Natural killer cell treated with Interleukin-12 subunit alpha and Interleukin-12 subunit beta and Interleukin-15 and Interleukin-18, amount 100 ng/mL, for 72 hours (primary cell): ENCODE results near the gene INTS7. TPM values are rescaled to one million over a fixed set of nuclear protein-coding genes. Genes with fewer than 3 reads are reported as not detected.
"Not testable (repeated sequence)": the region's sequence is repeated elsewhere in the genome, so short reads cannot be mapped to it uniquely, and the experiment has no call there.

Experiments
- ATAC-seq, 2 donors: fragments of 150-1000 bp; cut with Tn5 transposase in 1 of 2; sonication (Bioruptor Pico), chemical (Tn5 transposase) in 1 of 2; 2 replicates each; pipeline ENCODE4 v1.10.0; 2021
- DNase-seq: peaks from one replicate; pipeline ENCODE4 v3.0.0; 2022; ENCODE audit warnings: low spot score
- H3K27ac Mint-ChIP-seq, 2 donors: 1 replicate in 1 of 2; 2 replicates in 1 of 2; pipeline ENCODE4 v1.8.0; 2022; ENCODE audit warnings: mixed read lengths in 2 of 2, mild to moderate bottlenecking in 1 of 2, moderate library complexity in 1 of 2
- H3K27me3 Mint-ChIP-seq, 2 donors: 1 replicate in 1 of 2; 2 replicates in 1 of 2; pipeline ENCODE4 v1.8.0; 2022; ENCODE audit warnings: mixed read lengths in 2 of 2
- H3K36me3 Mint-ChIP-seq: one replicate; pipeline ENCODE4 v1.8.0; 2022; ENCODE audit warnings: mixed read lengths
- H3K4me1 Mint-ChIP-seq, 2 donors: 1 replicate in 1 of 2; 2 replicates in 1 of 2; pipeline ENCODE4 v1.8.0; 2022; ENCODE audit warnings: low read depth in 2 of 2, mixed read lengths in 2 of 2, mild to moderate bottlenecking in 1 of 2
- H3K4me3 Mint-ChIP-seq: one replicate; pipeline ENCODE4 v1.8.0; 2022; ENCODE audit warnings: mixed read lengths
- H3K9me3 Mint-ChIP-seq: 2 replicates; pipeline ENCODE4 v1.8.0; 2022; ENCODE audit warnings: mixed read lengths
- total RNA-seq, 2 donors: library from RNA; stranded (reverse); gene quantifications; one replicate each; pipeline ENCODE4 v1.2.3, GENCODE V29; 2022

Gene INTS7
- total RNA-seq, 2 donors from 2014 or later: 32.9 to 41.8 TPM

GRCh38 chr1:211928993-211929637 is 106.2 kb downstream of the INTS7 start:
- peaks cover 25 to 33% of the 10 kb centered on the region in 2 donors for H3K4me1 Mint-ChIP-seq
- H3K9me3 Mint-ChIP-seq: no peaks in the 10 kb centered on the region
- ATAC-seq: peak; percentile 53 to 56
- H3K36me3 Mint-ChIP-seq: no peaks in the 10 kb centered on the region
- no peak for DNase-seq
- H3K27me3 Mint-ChIP-seq: peaks cover 0 to 14% of the 10 kb centered on the region in 2 donors
- peak overlapping the region; percentile 15 for H3K4me3 Mint-ChIP-seq
- peak overlapping the region; percentile 79 to 82 for H3K27ac Mint-ChIP-seq

GRCh38 chr1:211928290-211928801 is 107.0 kb downstream of the INTS7 start:
- Mint-ChIP-seq H3K4me1 (peaks cover 17 to 26% of the 10 kb centered on the region in 2 donors), H3K27ac (no peak overlapping the region), H3K36me3 (no peaks in the 10 kb centered on the region), H3K9me3 (no peaks in the 10 kb centered on the region), H3K27me3 (peaks cover 0 to 14% of the 10 kb centered on the region in 2 donors), H3K4me3 (no peak overlapping the region)
- ATAC-seq (peak in 1 of 2 donors; percentile 51), DNase-seq (no peak)

GRCh38 chr1:211925016-211925415 is 110.3 kb downstream of the INTS7 start:
- Mint-ChIP-seq H3K36me3 (no peaks in the 10 kb centered on the region), H3K27me3 (peaks cover 0 to 6% of the 10 kb centered on the region in 2 donors), H3K4me1 (peaks cover 5 to 8% of the 10 kb centered on the region in 2 donors), H3K27ac (no peak overlapping the region), H3K4me3 (no peak overlapping the region), H3K9me3 (no peaks in the 10 kb centered on the region)
- DNase-seq (no peak), ATAC-seq (peak in 1 of 2 donors; percentile 31)

- H3K4me1 Mint-ChIP-seq: peaks cover 3 to 6% of the 10 kb centered on the region in 2 donors
- no peaks in the 10 kb centered on the region for H3K36me3 Mint-ChIP-seq
- H3K27me3 Mint-ChIP-seq: peaks cover 0 to 7% of the 10 kb centered on the region in 2 donors
- no peak overlapping the region for H3K4me3 Mint-ChIP-seq
- DNase-seq: no peak
- no peak for ATAC-seq
- H3K27ac Mint-ChIP-seq: peak overlapping the region in 1 of 2 donors; percentile 48
- no peaks in the 10 kb centered on the region for H3K9me3 Mint-ChIP-seq
Observed at GRCh38 chr1:211924256-211924655, 111.1 kb downstream of the INTS7 start.

GRCh38 chr1:211923095-211923494 is 112.3 kb downstream of the INTS7 start:
- Mint-ChIP-seq H3K4me1 (no peaks in the 10 kb centered on the region), H3K36me3 (no peaks in the 10 kb centered on the region), H3K9me3 (no peaks in the 10 kb centered on the region), H3K27ac (no peak overlapping the region), H3K27me3 (peaks cover 9 to 10% of the 10 kb centered on the region in 2 donors), H3K4me3 (no peak overlapping the region)
- DNase-seq: no peak
- ATAC-seq: no peak

GRCh38 chr1:211921579-211922095 is 113.7 kb downstream of the INTS7 start:
- no peak overlapping the region for H3K4me3 Mint-ChIP-seq
- H3K9me3 Mint-ChIP-seq: no peaks in the 10 kb centered on the region
- no peak overlapping the region for H3K27ac Mint-ChIP-seq
- ATAC-seq (no peak), DNase-seq (no peak)
- H3K27me3 Mint-ChIP-seq: peaks cover 13 to 17% of the 10 kb centered on the region in 2 donors
- H3K36me3 Mint-ChIP-seq: no peaks in the 10 kb centered on the region
- H3K4me1 Mint-ChIP-seq: no peaks in the 10 kb centered on the region

- no peaks in the 10 kb centered on the region for H3K4me1 Mint-ChIP-seq
- no peak overlapping the region for H3K27ac Mint-ChIP-seq
- peaks cover under 1% of the 10 kb centered on the region for H3K9me3 Mint-ChIP-seq
- peaks cover 16 to 23% of the 10 kb centered on the region in 2 donors for H3K27me3 Mint-ChIP-seq
- DNase-seq (no peak), ATAC-seq (no peak)
- no peaks in the 10 kb centered on the region for H3K36me3 Mint-ChIP-seq
- H3K4me3 Mint-ChIP-seq: no peak overlapping the region
Observed at GRCh38 chr1:211920602-211921226, 114.6 kb downstream of the INTS7 start.

- Mint-ChIP-seq H3K4me3 (no peak overlapping the region), H3K36me3 (no peaks in the 10 kb centered on the region), H3K9me3 (peaks cover 3% of the 10 kb centered on the region), H3K27me3 (peaks cover 16 to 23% of the 10 kb centered on the region in 2 donors), H3K27ac (no peak overlapping the region), H3K4me1 (no peaks in the 10 kb centered on the region)
- ATAC-seq (no peak), DNase-seq (no peak)
Observed at GRCh38 chr1:211920141-211920572, 115.2 kb downstream of the INTS7 start.

- Mint-ChIP-seq H3K27me3 (peaks cover 16 to 23% of the 10 kb centered on the region in 2 donors), H3K27ac (no peak overlapping the region), H3K36me3 (no peaks in the 10 kb centered on the region), H3K9me3 (peaks cover 3% of the 10 kb centered on the region), H3K4me3 (no peak overlapping the region), H3K4me1 (no peaks in the 10 kb centered on the region)
- ATAC-seq: no peak
- DNase-seq: no peak
Observed at GRCh38 chr1:211918843-211919414, 116.4 kb downstream of the INTS7 start.

GRCh38 chr1:211916458-211916857 is 118.9 kb downstream of the INTS7 start:
- peaks cover 18 to 23% of the 10 kb centered on the region in 2 donors for H3K27me3 Mint-ChIP-seq
- not testable (repeated sequence) for H3K36me3 Mint-ChIP-seq, H3K4me1 Mint-ChIP-seq, ATAC-seq, DNase-seq, H3K9me3 Mint-ChIP-seq, H3K4me3 Mint-ChIP-seq, H3K27ac Mint-ChIP-seq

- Mint-ChIP-seq H3K4me1 (no peaks in the 10 kb centered on the region), H3K27me3 (peaks cover 18 to 23% of the 10 kb centered on the region in 2 donors)
Observed at GRCh38 chr1:211915924-211916323, 119.4 kb downstream of the INTS7 start.

GRCh38 chr1:211912844-211913432 is 122.4 kb downstream of the INTS7 start:
- Mint-ChIP-seq H3K36me3 (no peaks in the 10 kb centered on the region), H3K27ac (no peak overlapping the region), H3K4me1 (no peaks in the 10 kb centered on the region), H3K27me3 (peaks cover 18 to 21% of the 10 kb centered on the region in 2 donors), H3K4me3 (no peak overlapping the region), H3K9me3 (peaks cover 3% of the 10 kb centered on the region)
- ATAC-seq: no peak
- no peak for DNase-seq

More at GRCh38 chr1:211915924-211916323, 119.4 kb downstream of the INTS7 start:
- no peak for DNase-seq
- Mint-ChIP-seq H3K36me3 (no peaks in the 10 kb centered on the region), H3K9me3 (peaks cover 3% of the 10 kb centered on the region), H3K4me3 (no peak overlapping the region), H3K27ac (no peak overlapping the region)
- ATAC-seq: no peak

- no peak overlapping the region for H3K27ac Mint-ChIP-seq
- H3K36me3 Mint-ChIP-seq: no peaks in the 10 kb centered on the region
- ATAC-seq: no peak
- no peaks in the 10 kb centered on the region for H3K4me1 Mint-ChIP-seq
- DNase-seq: no peak
- peaks cover 3% of the 10 kb centered on the region for H3K9me3 Mint-ChIP-seq
- H3K4me3 Mint-ChIP-seq: no peak overlapping the region
- H3K27me3 Mint-ChIP-seq: peaks cover 17 to 18% of the 10 kb centered on the region in 2 donors
Observed at GRCh38 chr1:211912038-211912437, 123.3 kb downstream of the INTS7 start.
